HG03039 (cell line): Measurements from ENCODE around the gene AGBL1.
"Not testable (repeated sequence)": the region's sequence is repeated elsewhere in the genome, so short reads cannot be mapped to it uniquely, and the experiment has no call there.

Experiments used
- ATAC-seq: cut with Tn5 transposase; IDR thresholded peaks from one replicate; pipeline ENCODE4 v1.9.1; 2021; ENCODE audit warnings: mild to moderate bottlenecking, moderate library complexity; ENCODE audit not compliant: unreplicated experiment

Gene AGBL1

DNA sequence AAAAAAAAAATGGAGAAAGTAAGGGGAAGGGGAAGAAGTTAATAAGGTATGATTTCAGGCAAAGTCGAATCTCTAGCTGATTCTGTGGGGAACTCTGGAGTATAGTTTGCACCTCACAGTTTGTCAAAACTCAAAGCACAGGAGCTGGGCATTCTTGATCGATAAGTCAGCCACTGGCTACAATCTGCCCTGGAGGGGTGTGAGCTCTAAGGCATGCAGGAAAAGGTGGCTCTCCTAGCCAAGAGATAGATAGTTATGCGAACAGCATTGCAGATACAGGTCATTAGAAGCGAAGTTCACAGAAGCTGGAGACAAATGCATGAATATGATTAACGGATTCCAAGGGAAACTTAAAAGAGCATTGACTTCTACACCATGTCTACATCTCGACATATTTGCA, 952.6 kb downstream of the AGBL1 start:
- no peak for ATAC-seq

DNA sequence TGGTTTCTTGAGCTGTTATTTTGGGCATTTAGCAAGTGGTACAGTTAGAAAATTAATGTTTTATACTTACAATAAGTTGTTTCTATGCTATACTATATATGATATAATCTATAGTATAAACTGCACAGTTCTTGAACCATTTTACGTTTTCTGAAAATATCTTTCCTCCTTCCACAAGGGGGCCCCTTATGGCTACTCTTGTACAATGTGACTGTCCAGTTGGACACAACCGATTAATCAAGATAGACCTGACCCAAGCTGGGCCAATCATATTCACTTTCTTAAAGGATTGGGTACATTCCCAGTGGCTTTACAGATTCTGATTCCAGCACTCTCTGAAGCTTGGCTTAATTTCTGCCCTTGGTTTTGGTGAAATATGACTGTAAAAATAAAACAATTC, 953.4 kb downstream of the AGBL1 start:
- no peak for ATAC-seq

DNA sequence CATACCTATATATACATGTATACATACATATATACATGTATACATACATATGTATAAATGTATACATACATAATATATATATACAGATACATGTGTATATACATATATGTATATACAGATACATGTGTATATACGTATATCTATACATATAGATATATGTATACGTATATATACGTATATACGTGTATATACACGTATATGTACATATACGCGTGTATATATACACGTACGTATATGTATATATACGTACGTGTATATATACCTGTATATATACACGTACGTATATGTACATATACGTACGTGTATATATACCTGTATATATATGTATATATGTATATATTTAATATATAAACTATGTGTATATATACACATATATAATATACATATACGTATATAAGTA, 955.2 kb downstream of the AGBL1 start:
- no peak for ATAC-seq

DNA sequence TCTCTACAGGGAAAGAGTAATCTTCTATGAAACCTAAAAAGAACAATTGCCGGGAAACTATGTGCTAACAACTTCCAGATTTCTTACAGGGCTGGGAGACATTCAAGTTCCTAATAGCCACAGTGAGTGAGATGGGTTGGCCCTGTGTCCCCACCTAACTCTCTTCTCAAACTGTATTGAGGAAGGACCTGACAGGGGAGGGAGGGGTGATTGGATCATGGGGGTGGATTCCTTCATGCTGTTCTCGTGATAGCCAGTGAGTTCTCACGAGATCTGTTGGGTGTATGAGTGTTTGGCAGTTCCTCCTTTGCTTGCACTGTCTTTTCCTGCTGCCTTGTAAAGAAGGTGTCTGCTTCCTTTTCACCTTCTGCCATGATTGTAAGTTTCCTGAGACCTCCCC, 958.7 kb downstream of the AGBL1 start:
- no peak for ATAC-seq

DNA sequence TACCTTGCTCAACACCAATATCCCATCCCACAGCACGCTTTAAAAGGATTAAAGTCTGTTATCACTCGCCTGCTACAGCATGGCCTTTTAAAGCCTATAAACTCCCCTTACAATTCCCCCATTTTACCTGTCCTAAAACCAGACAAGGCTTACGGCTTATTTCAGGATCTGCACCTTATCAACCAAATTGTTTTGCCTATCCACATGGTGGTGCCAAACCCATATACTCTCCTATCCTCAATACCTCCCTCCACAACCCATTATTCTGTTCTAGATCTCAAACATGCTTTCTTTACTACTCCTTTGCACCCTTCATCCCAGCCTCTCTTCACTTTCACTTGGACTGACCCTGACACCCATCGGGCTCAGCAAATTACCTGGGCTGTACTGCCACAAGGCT, 962.9 kb downstream of the AGBL1 start:
- ATAC-seq: not testable (repeated sequence)

DNA sequence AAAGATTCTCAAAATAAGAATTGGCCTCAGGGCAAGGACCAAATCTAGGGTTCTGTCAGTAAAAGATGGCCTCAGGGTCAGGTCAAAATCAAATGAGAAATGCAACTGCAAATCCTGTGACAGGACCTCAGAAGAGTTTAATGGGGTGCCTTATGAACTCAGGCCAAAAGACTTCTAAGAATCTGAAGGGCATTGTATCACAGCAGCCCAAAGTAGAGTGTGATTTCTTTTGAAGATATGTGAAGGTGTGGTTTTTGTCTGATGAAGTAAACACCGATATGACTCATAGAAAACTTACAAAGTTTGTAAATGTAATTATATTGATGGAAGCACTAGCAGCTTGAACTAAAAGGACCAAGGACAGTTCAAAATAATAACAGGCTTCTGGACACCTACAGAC, 966.1 kb downstream of the AGBL1 start:
- no peak for ATAC-seq

DNA sequence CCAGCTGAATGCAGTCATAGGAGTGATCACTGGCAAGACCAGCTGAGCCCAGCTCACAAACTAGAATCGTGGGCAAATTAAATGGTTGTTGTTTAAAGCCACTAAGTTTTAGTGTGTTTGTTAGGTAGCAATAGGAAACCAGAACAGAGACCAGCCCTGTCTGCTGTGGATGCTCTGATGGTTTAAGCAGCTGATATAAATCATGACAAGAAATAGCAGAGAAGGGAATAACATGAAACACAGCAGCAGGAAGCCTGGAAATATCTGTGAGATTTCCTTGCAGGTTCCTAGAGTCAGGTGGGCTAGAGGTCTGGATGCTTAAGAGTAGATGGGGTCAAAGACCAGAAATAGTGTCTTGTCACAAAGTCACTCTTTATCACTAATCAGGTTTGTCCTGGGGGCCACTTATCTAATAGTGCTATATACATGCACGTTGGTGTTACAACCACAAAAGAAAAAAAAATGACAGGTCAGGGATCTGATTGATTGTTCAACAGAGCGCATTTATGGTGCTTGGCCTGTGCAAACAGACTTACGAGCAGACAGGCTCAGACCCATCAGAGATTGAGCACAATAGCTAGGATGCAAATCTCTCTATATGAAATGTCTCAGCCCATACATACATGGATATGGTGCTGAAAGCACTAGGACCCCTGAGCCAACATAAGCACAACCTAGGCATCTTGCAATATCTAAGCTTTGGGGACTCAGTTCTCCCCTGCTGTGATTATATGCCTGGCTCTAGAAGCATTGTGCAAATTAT, 967.7 kb downstream of the AGBL1 start:
- no peak for ATAC-seq
